GM19395 (cell line): ENCODE data around the gene SNX15.
"Not testable (repeated sequence)": the region's sequence is repeated elsewhere in the genome, so short reads cannot be mapped to it uniquely, and the experiment has no call there.

Experiments used
- ATAC-seq: cut with Tn5 transposase; IDR thresholded peaks from one replicate; pipeline ENCODE4 v1.9.1; 2021; ENCODE audit warnings: mild to moderate bottlenecking, moderate library complexity; ENCODE audit not compliant: unreplicated experiment

SNX15 gene

GRCh38 chr11:65014726-65015227 lies 12.5 kb upstream of the SNX15 start:
- no peak for ATAC-seq

GRCh38 chr11:65016705-65017104 lies 10.5 kb upstream of the SNX15 start:
- ATAC-seq, result no peak

GRCh38 chr11:65017937-65018336 lies 9.3 kb upstream of the SNX15 start:
- ATAC-seq, result no peak

- ATAC-seq, result no peak
Observed at GRCh38 chr11:65019824-65020223, 7.4 kb upstream of the SNX15 start.

- no peak for ATAC-seq
Observed at GRCh38 chr11:65021003-65021402, 6.2 kb upstream of the SNX15 start.

- no peak for ATAC-seq
Observed at GRCh38 chr11:65021509-65021908, 5.7 kb upstream of the SNX15 start.

GRCh38 chr11:65023502-65023901 lies 3.7 kb upstream of the SNX15 start:
- ATAC-seq, result not testable (repeated sequence)

GRCh38 chr11:65026810-65027209 lies 429 bp upstream of the SNX15 start:
- no peak for ATAC-seq

- ATAC-seq, result no peak
Observed at GRCh38 chr11:65032216-65032615, 5.0 kb downstream of the SNX15 start.

GRCh38 chr11:65034423-65034822 lies 7.2 kb downstream of the SNX15 start:
- ATAC-seq, result no peak

- no peak for ATAC-seq
Observed at GRCh38 chr11:65035579-65035978, 8.3 kb downstream of the SNX15 start.

GRCh38 chr11:65036931-65037330 lies 9.7 kb downstream of the SNX15 start:
- ATAC-seq, result no peak

- ATAC-seq, result no peak
Observed at GRCh38 chr11:65040520-65040846, 13.2 kb downstream of the SNX15 start.

- peak; percentile 85 for ATAC-seq
Observed at GRCh38 chr11:65040847-65041622, 13.8 kb downstream of the SNX15 start, which contains the start of gene SAC3D1. SAC3D1 (plus strand) TSS chr11:65041210; CDS start chr11:65041293, 83 bp downstream.

GRCh38 chr11:65042891-65043290 lies 15.7 kb downstream of the SNX15 start:
- no peak for ATAC-seq

- ATAC-seq, result no peak
Observed at GRCh38 chr11:65043881-65044501, 16.8 kb downstream of the SNX15 start.

GRCh38 chr11:65045061-65045460 lies 17.8 kb downstream of the SNX15 start:
- no peak for ATAC-seq

GRCh38 chr11:65045728-65046127 lies 18.5 kb downstream of the SNX15 start:
- ATAC-seq, result no peak

- no peak for ATAC-seq
Observed at GRCh38 chr11:65047581-65048422, 20.6 kb downstream of the SNX15 start.

GRCh38 chr11:65051398-65051858 lies 24.2 kb downstream of the SNX15 start:
- ATAC-seq, result no peak

GRCh38 chr11:65053827-65054508 lies 26.7 kb downstream of the SNX15 start:
- ATAC-seq, result no peak
